Measurements from ENCODE around the gene SYNPO2. TPM values are rescaled to one million over a fixed set of nuclear protein-coding genes. Genes with fewer than 3 reads are reported as not detected.
"Not testable (repeated sequence)": the region's sequence is repeated elsewhere in the genome, so short reads cannot be mapped to it uniquely, and the experiment has no call there.

The SYNPO2 gene
- total RNA-seq, 1 experiment from 2014 or later = 0.28 TPM

GRCh38 chr4:119000400-119000799 is 111.7 kb downstream of the SYNPO2 start:
- ChIA-PET CTCF (no interaction called here), POLR2A (no interaction called here)
- in situ Hi-C loops (cut with HindIII; ENCODE audit: low pct_unique_long_range_greater_than_20kb, low sequenced_read_pairs) (no loop called here), intact Hi-C loops (cut with micrococcal nuclease; ENCODE audit: unreplicated experiment) (no loop called here)
- BruUV-seq (replicated peaks) = no TSS peak
- no peaks in the 10 kb centered on the region for H3K4me1 ChIP-seq (ENCODE audit: control insufficient read depth, insufficient read depth, low read length)
- H3K27me3 ChIP-seq (ENCODE audit: control insufficient read depth, insufficient read depth, low read length) = no peaks in the 10 kb centered on the region
- no peak overlapping the region for H3K27ac ChIP-seq (ENCODE audit: low read length)
- ATAC-seq (no peak), DNase-seq (ENCODE audit: low read depth, low spot score) (no peak)
- no peaks in the 10 kb centered on the region for H3K9me3 ChIP-seq (ENCODE audit: control insufficient read depth, insufficient read depth, low read depth, low read length)
- TF ChIP-seq POLR2AphosphoS5 (IDR thresholded peaks at IDR 0.05; ENCODE audit: low read depth, low read length) (no peak), SIN3A (IDR thresholded peaks at IDR 0.05; ENCODE audit: borderline replicate concordance, insufficient read depth, low read depth, low read length) (no peak), CTCF (IDR thresholded peaks at IDR 0.05) (no peak), TCF7L2 (IDR thresholded peaks at IDR 0.05; ENCODE audit: low read depth, low read length) (no peak)
- TF ChIP-seq, protein P1, sequence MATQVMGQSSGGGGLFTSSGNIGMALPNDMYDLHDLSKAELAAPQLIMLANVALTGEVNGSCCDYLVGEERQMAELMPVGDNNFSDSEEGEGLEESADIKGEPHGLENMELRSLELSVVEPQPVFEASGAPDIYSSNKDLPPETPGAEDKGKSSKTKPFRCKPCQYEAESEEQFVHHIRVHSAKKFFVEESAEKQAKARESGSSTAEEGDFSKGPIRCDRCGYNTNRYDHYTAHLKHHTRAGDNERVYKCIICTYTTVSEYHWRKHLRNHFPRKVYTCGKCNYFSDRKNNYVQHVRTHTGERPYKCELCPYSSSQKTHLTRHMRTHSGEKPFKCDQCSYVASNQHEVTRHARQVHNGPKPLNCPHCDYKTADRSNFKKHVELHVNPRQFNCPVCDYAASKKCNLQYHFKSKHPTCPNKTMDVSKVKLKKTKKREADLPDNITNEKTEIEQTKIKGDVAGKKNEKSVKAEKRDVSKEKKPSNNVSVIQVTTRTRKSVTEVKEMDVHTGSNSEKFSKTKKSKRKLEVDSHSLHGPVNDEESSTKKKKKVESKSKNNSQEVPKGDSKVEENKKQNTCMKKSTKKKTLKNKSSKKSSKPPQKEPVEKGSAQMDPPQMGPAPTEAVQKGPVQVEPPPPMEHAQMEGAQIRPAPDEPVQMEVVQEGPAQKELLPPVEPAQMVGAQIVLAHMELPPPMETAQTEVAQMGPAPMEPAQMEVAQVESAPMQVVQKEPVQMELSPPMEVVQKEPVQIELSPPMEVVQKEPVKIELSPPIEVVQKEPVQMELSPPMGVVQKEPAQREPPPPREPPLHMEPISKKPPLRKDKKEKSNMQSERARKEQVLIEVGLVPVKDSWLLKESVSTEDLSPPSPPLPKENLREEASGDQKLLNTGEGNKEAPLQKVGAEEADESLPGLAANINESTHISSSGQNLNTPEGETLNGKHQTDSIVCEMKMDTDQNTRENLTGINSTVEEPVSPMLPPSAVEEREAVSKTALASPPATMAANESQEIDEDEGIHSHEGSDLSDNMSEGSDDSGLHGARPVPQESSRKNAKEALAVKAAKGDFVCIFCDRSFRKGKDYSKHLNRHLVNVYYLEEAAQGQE (IDR thresholded peaks at IDR 0.05; ENCODE audit: insufficient read depth in 1 of 2, low read depth in 2 of 2, low read length in 1 of 2) = no peak
- no peak overlapping the region for H3K4me3 ChIP-seq (ENCODE audit: low read depth in 2 of 2, low read length in 2 of 2)
- H3K36me3 ChIP-seq (ENCODE audit: control insufficient read depth, insufficient read depth, low read length) = no peaks in the 10 kb centered on the region

DNA sequence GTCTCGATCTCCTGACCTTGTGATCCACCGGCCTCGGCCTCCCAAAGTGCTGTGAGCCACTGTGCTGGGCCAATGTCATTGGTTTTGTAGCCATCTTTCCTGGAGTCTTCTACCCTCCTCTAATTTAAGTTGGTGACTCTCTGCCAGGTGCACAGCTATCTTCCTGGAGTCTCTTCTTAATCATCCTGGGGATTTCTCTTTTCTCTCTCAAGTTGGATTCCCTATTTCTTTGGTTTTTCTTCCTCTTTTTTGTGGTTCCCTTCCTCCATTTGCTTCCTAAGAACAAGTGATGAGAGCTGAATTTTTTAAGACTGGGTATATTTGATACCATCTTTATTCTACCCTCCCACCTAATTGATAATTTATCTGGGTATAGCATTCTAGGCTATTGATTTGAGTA is 113.8 kb downstream of the SYNPO2 start:
- intact Hi-C loops (cut with micrococcal nuclease; ENCODE audit: unreplicated experiment) (no loop called here), in situ Hi-C loops (cut with HindIII; ENCODE audit: low pct_unique_long_range_greater_than_20kb, low sequenced_read_pairs) (no loop called here)
- Histone ChIP-seq H3K27me3 (ENCODE audit: control insufficient read depth, insufficient read depth, low read length) (no peaks in the 10 kb centered on the region), H3K4me3 (ENCODE audit: low read depth in 2 of 2, low read length in 2 of 2) (no peak overlapping the region), H3K27ac (ENCODE audit: low read length) (no peak overlapping the region), H3K4me1 (ENCODE audit: control insufficient read depth, insufficient read depth, low read length) (no peaks in the 10 kb centered on the region), H3K36me3 (ENCODE audit: control insufficient read depth, insufficient read depth, low read length) (no peaks in the 10 kb centered on the region), H3K9me3 (ENCODE audit: control insufficient read depth, insufficient read depth, low read depth, low read length) (no peaks in the 10 kb centered on the region)
- no peak for DNase-seq (ENCODE audit: low read depth, low spot score)
- no peak for ATAC-seq
- CTCF ChIA-PET = no interaction called here
- no TSS peak for BruUV-seq (replicated peaks)
- POLR2A ChIA-PET = no interaction called here
- TF ChIP-seq CTCF (IDR thresholded peaks at IDR 0.05) (no peak), TCF7L2 (IDR thresholded peaks at IDR 0.05; ENCODE audit: low read depth, low read length) (no peak), POLR2AphosphoS5 (IDR thresholded peaks at IDR 0.05; ENCODE audit: low read depth, low read length) (no peak), SIN3A (IDR thresholded peaks at IDR 0.05; ENCODE audit: borderline replicate concordance, insufficient read depth, low read depth, low read length) (no peak)
- TF ChIP-seq, protein P1 (IDR thresholded peaks at IDR 0.05; ENCODE audit: insufficient read depth in 1 of 2, low read depth in 2 of 2, low read length in 1 of 2) = no peak

DNA sequence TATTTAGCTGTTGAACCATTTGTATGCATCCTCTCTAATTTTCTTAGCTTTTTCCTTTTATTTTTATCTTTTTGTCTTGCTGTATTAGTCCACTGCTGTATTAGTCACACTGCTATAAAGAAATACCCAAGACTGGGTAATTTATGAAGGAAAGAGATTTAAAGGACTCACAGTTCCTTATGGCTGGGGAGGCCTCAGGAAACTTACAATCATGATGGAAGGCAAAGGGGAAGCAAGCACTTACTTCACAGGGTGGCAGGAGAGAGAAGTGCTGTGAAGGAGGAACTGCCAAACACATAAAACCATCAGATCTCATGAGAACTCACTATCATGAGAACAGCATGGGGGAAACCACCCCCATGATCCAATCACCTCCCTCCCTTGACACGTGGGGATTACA is 114.3 kb downstream of the SYNPO2 start:
- ATAC-seq; H3K27me3 ChIP-seq (ENCODE audit: control insufficient read depth, insufficient read depth, low read length); intact Hi-C loops (cut with micrococcal nuclease; ENCODE audit: unreplicated experiment); POLR2A ChIA-PET; H3K4me1 ChIP-seq (ENCODE audit: control insufficient read depth, insufficient read depth, low read length); in situ Hi-C loops (cut with HindIII; ENCODE audit: low pct_unique_long_range_greater_than_20kb, low sequenced_read_pairs); CTCF ChIA-PET; H3K36me3 ChIP-seq (ENCODE audit: control insufficient read depth, insufficient read depth, low read length); H3K4me3 ChIP-seq (ENCODE audit: low read depth in 2 of 2, low read length in 2 of 2); BruUV-seq (replicated peaks); H3K27ac ChIP-seq (ENCODE audit: low read length); H3K9me3 ChIP-seq (ENCODE audit: control insufficient read depth, insufficient read depth, low read depth, low read length); DNase-seq (ENCODE audit: low read depth, low spot score): not testable (repeated sequence)
